Measurements from ENCODE around the gene RBFA.

Gene RBFA

GRCh38 chr18:80074183-80074582 lies 39.9 kb downstream of the RBFA start:
- Histone ChIP-seq H3K36me3 (ENCODE audit: control insufficient read depth, insufficient read depth, low read length) (no peaks in the 10 kb centered on the region), H3K9me3 (ENCODE audit: control insufficient read depth, insufficient read depth, low read length) (peaks cover 2% of the 10 kb centered on the region), H3K9ac (ENCODE audit: low read depth, low read length) (no peak overlapping the region), H3K4me3 (ENCODE audit: low read depth, low read length) (no peak overlapping the region; the same call in 1 of the 2 replicates), H3K27me3 (ENCODE audit: control insufficient read depth, insufficient read depth, low read length) (no peaks in the 10 kb centered on the region), H3K27ac (ENCODE audit: low read depth, low read length) (no peak overlapping the region), H3K4me1 (ENCODE audit: control insufficient read depth, insufficient read depth, low read length) (no peaks in the 10 kb centered on the region)

- Histone ChIP-seq H3K4me3 (ENCODE audit: low read depth, low read length) (no peak overlapping the region; the same call in 1 of the 2 replicates), H3K27me3 (ENCODE audit: control insufficient read depth, insufficient read depth, low read length) (no peaks in the 10 kb centered on the region), H3K4me1 (ENCODE audit: control insufficient read depth, insufficient read depth, low read length) (no peaks in the 10 kb centered on the region), H3K9me3 (ENCODE audit: control insufficient read depth, insufficient read depth, low read length) (peaks cover 2% of the 10 kb centered on the region), H3K9ac (ENCODE audit: low read depth, low read length) (no peak overlapping the region), H3K36me3 (ENCODE audit: control insufficient read depth, insufficient read depth, low read length) (no peaks in the 10 kb centered on the region), H3K27ac (ENCODE audit: low read depth, low read length) (no peak overlapping the region)
Measured at GRCh38 chr18:80074697-80075096, 40.5 kb downstream of the RBFA start.

GRCh38 chr18:80075940-80076339 lies 41.7 kb downstream of the RBFA start:
- Histone ChIP-seq H3K27me3 (ENCODE audit: control insufficient read depth, insufficient read depth, low read length) (no peaks in the 10 kb centered on the region), H3K4me3 (ENCODE audit: low read depth, low read length) (no peak overlapping the region), H3K9me3 (ENCODE audit: control insufficient read depth, insufficient read depth, low read length) (peaks cover 2% of the 10 kb centered on the region), H3K9ac (ENCODE audit: low read depth, low read length) (no peak overlapping the region), H3K27ac (ENCODE audit: low read depth, low read length) (no peak overlapping the region), H3K4me1 (ENCODE audit: control insufficient read depth, insufficient read depth, low read length) (no peaks in the 10 kb centered on the region), H3K36me3 (ENCODE audit: control insufficient read depth, insufficient read depth, low read length) (no peaks in the 10 kb centered on the region)

GRCh38 chr18:80076379-80076778 lies 42.1 kb downstream of the RBFA start:
- no peak overlapping the region for H3K9ac ChIP-seq (ENCODE audit: low read depth, low read length)
- H3K27me3 ChIP-seq (ENCODE audit: control insufficient read depth, insufficient read depth, low read length) = no peaks in the 10 kb centered on the region
- H3K4me1 ChIP-seq (ENCODE audit: control insufficient read depth, insufficient read depth, low read length) = no peaks in the 10 kb centered on the region
- no peak overlapping the region for H3K4me3 ChIP-seq (ENCODE audit: low read depth, low read length)
- peaks cover 2% of the 10 kb centered on the region for H3K9me3 ChIP-seq (ENCODE audit: control insufficient read depth, insufficient read depth, low read length)
- no peaks in the 10 kb centered on the region for H3K36me3 ChIP-seq (ENCODE audit: control insufficient read depth, insufficient read depth, low read length)
- H3K27ac ChIP-seq (ENCODE audit: low read depth, low read length) = no peak overlapping the region

GRCh38 chr18:80077873-80078272 lies 43.6 kb downstream of the RBFA start:
- H3K36me3 ChIP-seq (ENCODE audit: control insufficient read depth, insufficient read depth, low read length) = no peaks in the 10 kb centered on the region
- no peaks in the 10 kb centered on the region for H3K4me1 ChIP-seq (ENCODE audit: control insufficient read depth, insufficient read depth, low read length)
- no peak overlapping the region for H3K27ac ChIP-seq (ENCODE audit: low read depth, low read length)
- H3K9me3 ChIP-seq (ENCODE audit: control insufficient read depth, insufficient read depth, low read length) = peaks cover 2% of the 10 kb centered on the region
- no peak overlapping the region for H3K4me3 ChIP-seq (ENCODE audit: low read depth, low read length)
- H3K9ac ChIP-seq (ENCODE audit: low read depth, low read length) = no peak overlapping the region
- no peaks in the 10 kb centered on the region for H3K27me3 ChIP-seq (ENCODE audit: control insufficient read depth, insufficient read depth, low read length)
